CD14-positive monocyte (primary cell): ENCODE measurements around the gene EYA4. TPM values are rescaled to one million over a fixed set of nuclear protein-coding genes. Genes with fewer than 3 reads are reported as not detected.

ENCODE experiments used
- DNase-seq, 3 donors: peaks; one replicate each; pipeline ENCODE4 v3.0.0-alpha.2; 2011 to 2022
- H2AFZ ChIP-seq: 2 replicates; pipeline ENCODE4 v1.6.0; 2012; ENCODE audit warnings: mild to moderate bottlenecking, low read depth, low read length, inconsistent platforms; ENCODE audit not compliant: insufficient read depth, poor library complexity, severe bottlenecking
- H3K27ac ChIP-seq, 2 donors: 1 replicate in 1 of 2; 2 replicates in 1 of 2; pipeline ENCODE4 v1.5.1; 2012 to 2013; ENCODE audit warnings: low read length in 2 of 2, control low read depth in 1 of 2, inconsistent platforms in 1 of 2, low read depth in 1 of 2, mild to moderate bottlenecking in 1 of 2
- H3K27me3 ChIP-seq, 2 donors: one replicate each; pipeline versions ENCODE4 v1.6.0 to v1.6.1; 2011 to 2013; ENCODE audit warnings: low read length in 2 of 2; ENCODE audit not compliant: control insufficient read depth in 2 of 2, insufficient read depth in 2 of 2
- H3K36me3 ChIP-seq, 2 donors: replicated peaks in 1 of 2; 1 replicate in 1 of 2; 2 replicates in 1 of 2; pipeline versions ENCODE4 v1.5.1 to v1.6.1; 2012 to 2013; ENCODE audit warnings: low read length in 2 of 2, control low read depth in 1 of 2, inconsistent platforms in 1 of 2, mild to moderate bottlenecking in 1 of 2; ENCODE audit not compliant: insufficient read depth in 2 of 2, control insufficient read depth in 1 of 2
- H3K4me1 ChIP-seq, 2 donors: 1 replicate in 1 of 2; 2 replicates in 1 of 2; pipeline versions ENCODE4 v1.5.1 to v1.6.1; 2012 to 2013; ENCODE audit warnings: low read length in 2 of 2, control low read depth in 1 of 2, inconsistent platforms in 1 of 2, mild to moderate bottlenecking in 1 of 2, moderate library complexity in 1 of 2; ENCODE audit not compliant: insufficient read depth in 2 of 2, control insufficient read depth in 1 of 2
- H3K4me2 ChIP-seq: replicated peaks from 2 replicates; pipeline ENCODE3; 2012; ENCODE audit warnings: low read length, moderate library complexity, mild to moderate bottlenecking; ENCODE audit not compliant: poor library complexity, severe bottlenecking; ENCODE audit errors: extremely low read depth
- H3K4me3 ChIP-seq, 3 experiments: fragments of 200-600 bp in 1 of 3; sonication (generic) in 1 of 3; replicated peaks in 1 of 3; 1 replicate in 2 of 3; 2 replicates in 1 of 3; pipeline ENCODE4 v1.5.1; 2011 to 2013; ENCODE audit warnings: low read length in 3 of 3, mild to moderate bottlenecking in 3 of 3, control low read depth in 2 of 3, low read depth in 2 of 3, inconsistent platforms in 1 of 3, moderate library complexity in 1 of 3
- H3K79me2 ChIP-seq: 2 replicates; pipeline ENCODE4 v1.6.0; 2012; ENCODE audit warnings: mild to moderate bottlenecking, control low read depth, inconsistent platforms, low read length, moderate library complexity; ENCODE audit not compliant: insufficient read depth
- H3K9ac ChIP-seq: 2 replicates; pipeline ENCODE4 v1.6.0; 2017; ENCODE audit warnings: low read length, mild to moderate bottlenecking; ENCODE audit not compliant: insufficient read depth, poor library complexity, severe bottlenecking
- H3K9me3 ChIP-seq, 2 donors: replicated peaks in 1 of 2; 1 replicate in 1 of 2; 2 replicates in 1 of 2; pipeline versions ENCODE4 v1.5.1 to v1.6.1; 2012 to 2013; ENCODE audit warnings: low read length in 2 of 2, control low read depth in 1 of 2; ENCODE audit not compliant: control insufficient read depth in 1 of 2, insufficient read depth in 1 of 2
- H4K20me1 ChIP-seq: 2 replicates; pipeline ENCODE4 v1.6.0; 2012; ENCODE audit warnings: mild to moderate bottlenecking, low read length, control low read depth, moderate library complexity; ENCODE audit not compliant: insufficient read depth
- H3K27ac Mint-ChIP-seq, 7 donors: one replicate each; pipeline ENCODE4 v1.8.0; 2020; ENCODE audit warnings: mild to moderate bottlenecking in 7 of 7, mixed read lengths in 7 of 7, moderate library complexity in 6 of 7, inconsistent platforms in 2 of 7
- H3K27me3 Mint-ChIP-seq, 3 donors: one replicate each; pipeline ENCODE4 v1.8.0; 2021 to 2022; ENCODE audit warnings: low read depth in 3 of 3, mild to moderate bottlenecking in 3 of 3, mixed read lengths in 3 of 3, moderate library complexity in 3 of 3, inconsistent platforms in 1 of 3
- H3K36me3 Mint-ChIP-seq, 2 donors: one replicate each; pipeline ENCODE4 v1.8.0; 2020; ENCODE audit warnings: mixed read lengths in 2 of 2, inconsistent platforms in 1 of 2, mild to moderate bottlenecking in 1 of 2
- H3K4me1 Mint-ChIP-seq: one replicate; pipeline ENCODE4 v1.8.0; 2020; ENCODE audit warnings: mild to moderate bottlenecking, mixed read lengths
- H3K4me3 Mint-ChIP-seq, 2 donors: one replicate each; pipeline ENCODE4 v1.8.0; 2020; ENCODE audit warnings: mild to moderate bottlenecking in 2 of 2, mixed read lengths in 2 of 2, moderate library complexity in 1 of 2
- H3K9me3 Mint-ChIP-seq, 7 donors: one replicate each; pipeline ENCODE4 v1.8.0; 2020 to 2022; ENCODE audit warnings: mixed read lengths in 7 of 7, mild to moderate bottlenecking in 6 of 7, moderate library complexity in 6 of 7, inconsistent platforms in 2 of 7
- WGBS: methylation state at CpG from one replicate; pipeline ENCODE4 v1.1.5; 2013; ENCODE audit warnings: missing lambda C conversion rate; ENCODE audit not compliant: insufficient coverage; 5-methylcytosine and 5-hydroxymethylcytosine counted together
- intact Hi-C, 2 donors: fragments of 100-400 bp; cut with micrococcal nuclease; formaldehyde crosslinking; loops; one replicate each; pipeline versions ENCODE4 v1.15.0 to v1.15.1; 2023
- polyA plus RNA-seq, 3 donors: library from polyadenylated mRNA; depleted of rRNA in 1 of 3; unstranded in 2 of 3; stranded (reverse) in 1 of 3; fragments of 300-500 nt in 2 of 3; fragments of >200 nt in 1 of 3; fragmentation: Illumina TruSeq in 2 of 3; gene quantifications; 1 replicate in 2 of 3; 2 replicates in 1 of 3; pipeline ENCODE4 v1.2.3, GENCODE V29; 2012 to 2021
- TF ChIP-seq, protein P1 (sequence below): fragments of 200-600 bp; IDR thresholded peaks from one replicate; pipeline ENCODE4 v1.8.0; 2022; ENCODE audit warnings: antibody characterized with exemption, mild to moderate bottlenecking

EYA4 gene
- polyA plus RNA-seq, 3 donors: not detected

DNA sequence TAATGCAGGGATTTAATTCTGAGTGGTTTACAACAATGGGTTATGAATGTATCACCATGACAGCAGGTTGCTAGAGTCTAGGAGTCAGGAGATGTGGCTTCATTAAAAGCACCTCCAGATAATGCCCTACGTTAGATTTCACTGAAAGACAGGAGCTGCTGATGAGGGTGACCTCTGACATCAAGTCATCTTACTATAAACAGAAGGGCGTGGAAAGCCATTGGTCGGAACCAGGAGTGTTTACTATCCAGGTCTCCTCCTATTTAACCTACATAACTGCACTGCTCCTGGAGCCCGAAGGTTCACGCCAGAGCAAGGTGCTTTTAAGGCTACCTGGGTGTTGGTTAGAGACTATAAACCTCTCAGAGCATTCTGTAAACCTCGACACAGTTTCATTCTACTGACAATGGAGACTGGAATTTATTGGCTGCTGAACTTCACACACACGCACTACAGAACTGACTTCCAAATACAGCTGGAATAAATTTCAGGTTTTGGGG is 128.7 kb downstream of the EYA4 start:
- intact Hi-C loops: no loop called here
- 100% methylated on average over 1 of the region's 7 CpGs for WGBS

DNA sequence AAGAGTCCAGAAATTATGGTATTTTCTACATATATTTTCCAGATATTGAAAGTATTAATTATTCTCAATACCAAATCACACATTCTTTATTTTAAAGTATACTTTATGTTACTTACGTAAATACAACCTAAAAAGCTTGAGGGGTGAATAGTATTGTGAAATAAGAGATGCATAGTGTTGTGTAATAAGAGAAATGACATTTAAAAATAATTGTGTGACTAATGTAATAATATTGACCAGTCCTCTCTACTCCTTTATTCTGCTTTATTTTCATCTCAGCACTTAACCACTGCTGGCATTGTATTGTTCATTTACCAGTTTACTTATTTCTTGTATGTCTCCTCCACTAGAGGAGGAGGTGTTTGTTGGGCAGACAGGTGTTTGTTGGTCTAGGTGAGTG is 135.6 kb downstream of the EYA4 start:
- no peaks in the 10 kb centered on the region for H3K4me1 ChIP-seq
- H3K4me3 ChIP-seq: no peak overlapping the region
- no peaks in the 10 kb centered on the region for H3K9me3 ChIP-seq
- H3K4me3 Mint-ChIP-seq: no peak overlapping the region
- H3K27me3 Mint-ChIP-seq: peaks cover 0 to 3% (median 1%) of the 10 kb centered on the region in 3 donors
- intact Hi-C loops: no loop called here
- peaks cover 0 to 3% (median 0%) of the 10 kb centered on the region in 7 donors for H3K9me3 Mint-ChIP-seq
- no peak for DNase-seq
- H3K36me3 Mint-ChIP-seq: no peaks in the 10 kb centered on the region
- no CpG with 5 or more reads among the region's 1 CpG for WGBS
- no peak overlapping the region for H3K27ac Mint-ChIP-seq
- H3K27ac ChIP-seq: no peak overlapping the region
- H3K4me2 ChIP-seq: no peak overlapping the region
- H3K27me3 ChIP-seq: no peaks in the 10 kb centered on the region
- no peaks in the 10 kb centered on the region for H3K79me2 ChIP-seq
- H3K9ac ChIP-seq: no peak overlapping the region
- TF ChIP-seq, protein P1, sequence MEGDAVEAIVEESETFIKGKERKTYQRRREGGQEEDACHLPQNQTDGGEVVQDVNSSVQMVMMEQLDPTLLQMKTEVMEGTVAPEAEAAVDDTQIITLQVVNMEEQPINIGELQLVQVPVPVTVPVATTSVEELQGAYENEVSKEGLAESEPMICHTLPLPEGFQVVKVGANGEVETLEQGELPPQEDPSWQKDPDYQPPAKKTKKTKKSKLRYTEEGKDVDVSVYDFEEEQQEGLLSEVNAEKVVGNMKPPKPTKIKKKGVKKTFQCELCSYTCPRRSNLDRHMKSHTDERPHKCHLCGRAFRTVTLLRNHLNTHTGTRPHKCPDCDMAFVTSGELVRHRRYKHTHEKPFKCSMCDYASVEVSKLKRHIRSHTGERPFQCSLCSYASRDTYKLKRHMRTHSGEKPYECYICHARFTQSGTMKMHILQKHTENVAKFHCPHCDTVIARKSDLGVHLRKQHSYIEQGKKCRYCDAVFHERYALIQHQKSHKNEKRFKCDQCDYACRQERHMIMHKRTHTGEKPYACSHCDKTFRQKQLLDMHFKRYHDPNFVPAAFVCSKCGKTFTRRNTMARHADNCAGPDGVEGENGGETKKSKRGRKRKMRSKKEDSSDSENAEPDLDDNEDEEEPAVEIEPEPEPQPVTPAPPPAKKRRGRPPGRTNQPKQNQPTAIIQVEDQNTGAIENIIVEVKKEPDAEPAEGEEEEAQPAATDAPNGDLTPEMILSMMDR: no peak
- no peaks in the 10 kb centered on the region for H3K36me3 ChIP-seq
- no peak overlapping the region for H2AFZ ChIP-seq
- peaks cover 2% of the 10 kb centered on the region for H3K4me1 Mint-ChIP-seq
- H4K20me1 ChIP-seq: no peaks in the 10 kb centered on the region

More for the DNA sequence above, 128.7 kb downstream of the EYA4 start:
- Histone ChIP-seq H3K36me3 (no peaks in the 10 kb centered on the region), H3K79me2 (no peaks in the 10 kb centered on the region), H3K9me3 (no peaks in the 10 kb centered on the region), H3K27ac (no peak overlapping the region), H3K4me1 (no peaks in the 10 kb centered on the region), H3K4me3 (no peak overlapping the region), H2AFZ (no peak overlapping the region), H3K4me2 (no peak overlapping the region), H3K9ac (no peak overlapping the region), H3K27me3 (no peaks in the 10 kb centered on the region), H4K20me1 (no peaks in the 10 kb centered on the region)
- no peak for DNase-seq
- TF ChIP-seq, protein P1: no peak
- Mint-ChIP-seq H3K4me1 (no peaks in the 10 kb centered on the region), H3K9me3 (peaks cover 0 to 2% (median 0%) of the 10 kb centered on the region in 7 donors), H3K4me3 (no peak overlapping the region), H3K27me3 (no peaks in the 10 kb centered on the region), H3K36me3 (no peaks in the 10 kb centered on the region), H3K27ac (no peak overlapping the region)
